Measurements from ENCODE around the gene DLD.
"Not testable (repeated sequence)": the region's sequence is repeated elsewhere in the genome, so short reads cannot be mapped to it uniquely, and the experiment has no call there.

Gene DLD

DNA sequence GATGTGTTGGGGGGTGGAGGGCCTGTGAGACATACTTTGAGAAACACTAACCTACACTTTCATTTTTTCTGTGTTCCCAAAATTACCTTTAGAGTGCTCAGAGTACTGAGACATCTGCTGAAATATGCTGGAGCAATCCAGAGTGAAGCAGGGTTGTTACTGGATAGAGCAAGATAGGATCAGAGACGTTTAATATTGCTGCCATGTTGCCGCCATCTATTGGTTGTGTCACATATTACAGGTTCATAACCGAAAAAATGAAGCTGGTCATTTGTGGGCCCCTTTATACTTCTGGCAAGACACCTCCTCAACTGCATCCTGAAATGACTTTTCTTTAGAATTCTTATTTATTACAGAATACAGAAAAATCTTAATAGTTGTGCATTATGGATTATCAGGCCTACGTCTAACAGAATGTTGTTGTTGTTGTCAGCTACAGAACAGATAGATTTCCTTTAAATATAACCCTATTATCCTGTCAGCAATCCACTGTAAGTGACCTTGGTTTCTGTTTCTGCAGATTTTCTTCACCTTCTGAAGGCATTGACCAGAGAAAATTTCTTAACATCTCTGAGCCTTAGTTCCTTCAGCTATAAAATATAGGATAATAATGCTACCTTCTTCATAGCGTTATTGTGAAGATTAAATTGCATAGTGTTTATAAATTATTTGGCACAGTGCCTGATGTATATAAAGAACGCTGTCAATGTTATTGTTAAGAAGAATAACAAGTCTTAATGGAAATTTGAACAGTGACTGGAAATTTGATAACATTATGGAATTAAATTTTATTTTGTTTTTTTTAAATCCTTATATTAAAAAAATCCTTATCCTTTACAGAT, 16.2 kb upstream of the DLD start:
- peak; percentile 73 for DNase-seq

DNA sequence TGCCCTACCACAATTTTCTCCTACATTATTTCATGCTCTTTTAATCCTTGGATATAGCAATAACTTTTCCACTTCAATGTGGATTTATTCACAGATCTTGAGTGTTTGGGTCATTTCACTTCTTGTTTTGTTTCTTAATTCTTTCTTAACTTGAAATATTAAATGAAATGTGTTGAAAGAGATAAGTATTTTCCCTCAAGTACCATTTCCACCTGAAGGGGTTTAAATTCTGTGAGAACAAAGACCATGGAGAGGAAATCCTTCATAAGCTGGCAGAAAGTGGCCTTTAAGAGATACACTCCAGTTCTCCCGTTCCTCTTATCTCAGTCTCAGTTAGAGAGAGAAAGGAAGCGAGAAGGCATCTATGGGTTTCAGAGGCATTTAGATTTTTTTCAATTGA, 14.1 kb upstream of the DLD start:
- no peak for DNase-seq

DNA sequence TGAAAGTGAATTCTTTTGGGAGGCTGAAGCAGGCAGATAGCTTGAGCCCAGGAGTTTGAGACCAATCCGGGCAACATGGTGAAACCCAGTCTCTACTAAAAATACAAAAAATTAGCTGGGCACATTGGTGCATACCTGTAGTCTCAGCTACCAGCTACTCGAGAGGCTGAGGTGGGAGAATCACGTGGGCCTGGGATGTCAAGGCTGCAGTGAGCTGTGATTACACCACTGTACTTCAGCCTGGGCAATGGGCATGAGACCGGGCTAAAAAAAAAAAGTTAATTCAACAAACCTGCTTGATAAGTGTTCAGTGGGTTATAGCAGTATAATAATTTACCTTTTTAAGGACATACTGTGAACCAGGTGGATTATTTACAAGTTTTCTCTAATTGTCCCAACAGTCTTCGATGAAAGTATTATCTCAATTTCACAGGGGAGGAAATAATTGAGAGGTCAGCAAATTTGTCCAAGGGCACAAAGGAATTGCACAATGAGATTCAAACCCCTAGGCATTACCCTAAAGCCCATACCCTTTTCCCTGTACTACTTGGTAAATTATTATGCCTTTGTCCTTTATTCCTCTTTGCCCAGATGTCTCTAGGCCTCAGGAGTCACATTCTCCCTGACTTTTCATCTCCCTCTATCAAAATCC, 13.1 kb upstream of the DLD start:
- DNase-seq: no peak

DNA sequence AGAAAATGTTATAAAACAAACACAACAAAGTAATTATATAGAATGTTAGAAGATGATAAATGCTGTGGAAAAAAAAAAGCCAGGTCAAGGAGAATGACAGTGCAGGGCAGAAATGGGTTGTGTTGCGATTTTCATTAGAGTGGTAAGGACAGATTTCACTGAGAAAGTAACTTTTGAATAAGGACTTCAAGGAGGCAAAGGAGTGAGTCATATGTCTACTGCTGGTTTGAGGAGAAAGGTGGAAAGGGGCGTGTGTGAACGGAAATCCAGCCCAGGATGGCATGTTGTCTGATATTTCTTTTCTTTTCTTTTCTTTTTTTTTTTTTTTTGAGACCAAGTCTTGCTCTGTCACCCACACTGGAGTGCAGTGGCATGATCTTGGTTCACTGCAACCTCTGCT, 12.3 kb upstream of the DLD start:
- DNase-seq: no peak

DNA sequence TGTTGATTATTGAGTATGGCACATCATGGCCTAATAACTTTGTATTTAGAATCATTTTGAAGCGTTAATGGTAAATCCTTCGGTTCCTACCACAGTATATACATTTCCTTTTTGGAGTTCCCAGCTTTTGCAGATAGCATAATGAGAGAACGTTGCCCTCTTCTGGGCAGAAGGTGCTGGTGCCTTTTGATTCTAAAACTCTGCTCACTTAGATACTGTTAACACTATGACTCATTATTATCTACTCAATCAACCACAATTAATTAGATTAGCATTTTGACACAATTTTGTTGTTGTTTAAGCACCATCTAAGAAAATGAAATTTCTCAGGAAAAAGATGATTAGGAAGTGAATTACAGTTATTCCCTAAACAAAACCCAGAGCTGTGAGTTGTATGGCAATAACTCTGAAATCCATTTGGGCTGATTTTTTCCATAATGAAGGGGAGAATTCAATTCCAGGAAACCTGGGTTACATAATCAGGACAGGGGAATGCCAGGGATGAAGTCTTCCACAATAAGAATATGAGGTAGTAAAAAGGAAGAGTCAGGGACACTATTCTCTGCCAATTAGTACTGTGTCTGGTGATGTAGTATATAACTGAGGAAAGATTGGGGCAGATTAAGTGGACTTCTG, 11.5 kb upstream of the DLD start:
- peak; percentile 78 for DNase-seq

DNA sequence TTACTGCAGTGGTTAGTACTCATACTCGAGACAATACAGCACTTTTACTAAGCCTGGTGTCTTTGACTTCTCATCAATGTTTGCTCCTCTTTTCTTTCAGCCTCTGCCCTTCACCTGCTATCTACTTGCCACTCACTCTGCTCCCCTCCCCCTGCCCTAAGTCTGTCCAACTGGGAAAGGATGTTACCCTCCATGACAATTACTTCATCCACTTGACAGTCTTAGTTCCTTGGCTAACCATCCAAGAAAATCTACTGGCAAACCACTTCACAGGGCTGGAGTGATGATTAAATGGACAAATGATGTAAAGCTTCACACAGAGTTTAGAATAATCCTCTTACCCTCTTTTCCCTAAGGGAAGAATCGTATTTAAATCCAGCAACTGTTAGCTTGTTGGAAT, 8.2 kb upstream of the DLD start:
- DNase-seq: no peak

DNA sequence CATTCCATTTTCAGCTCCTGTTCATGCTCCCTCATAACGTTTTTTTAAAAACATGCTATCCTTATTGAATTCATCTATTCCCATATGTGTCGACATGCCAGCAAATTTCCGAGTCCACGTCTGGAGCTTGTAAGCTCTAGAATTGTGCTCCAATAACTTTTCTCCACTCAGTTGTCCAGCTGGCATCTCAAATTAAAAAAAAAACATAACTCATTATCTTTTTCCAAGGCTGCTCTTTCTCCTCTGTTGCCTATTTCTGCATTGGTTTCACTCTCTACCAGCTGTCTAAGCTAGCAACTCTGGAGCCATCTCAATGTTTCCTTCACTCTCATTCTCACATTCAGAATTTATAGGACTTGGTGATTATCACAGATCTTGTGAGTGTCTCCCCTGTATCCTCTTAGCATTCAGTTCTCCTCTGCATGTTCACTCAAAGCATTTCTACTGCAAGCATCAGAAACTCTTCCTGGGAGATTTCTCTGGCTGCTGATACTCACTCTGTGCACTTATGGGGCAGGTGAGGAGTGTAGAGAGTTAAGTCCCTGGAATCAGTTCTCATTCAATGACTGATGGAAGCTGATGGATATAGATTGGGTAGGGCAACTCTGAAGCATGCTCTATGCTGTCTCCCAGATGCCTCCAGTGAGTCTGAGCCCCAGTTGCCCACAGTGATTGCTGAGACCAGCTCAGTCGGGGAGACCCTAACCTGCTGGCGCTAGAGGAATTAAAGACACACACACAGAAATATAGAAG, 6.7 kb upstream of the DLD start:
- DNase-seq: no peak

DNA sequence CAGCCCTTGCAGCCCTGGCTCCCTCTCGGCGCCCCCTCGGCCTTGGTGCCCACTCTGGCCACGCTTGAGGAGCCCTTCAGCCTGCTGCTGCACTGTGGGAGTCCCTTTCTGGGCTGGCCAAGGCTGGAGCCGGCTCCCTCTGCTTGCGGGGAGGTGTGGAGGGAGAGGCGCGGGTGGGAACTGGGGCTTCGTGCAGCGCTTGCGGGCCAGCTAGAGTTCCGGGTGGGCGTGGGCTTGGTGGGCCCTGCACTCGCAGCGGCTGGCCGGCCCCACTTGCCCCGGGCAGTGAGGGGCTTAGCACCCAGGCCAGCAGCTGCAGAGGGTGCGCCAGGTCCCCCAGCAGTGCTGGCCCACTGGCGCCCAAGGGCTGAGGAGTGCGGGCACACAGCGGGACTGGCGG, 3.2 kb upstream of the DLD start:
- DNase-seq: not testable (repeated sequence)

DNA sequence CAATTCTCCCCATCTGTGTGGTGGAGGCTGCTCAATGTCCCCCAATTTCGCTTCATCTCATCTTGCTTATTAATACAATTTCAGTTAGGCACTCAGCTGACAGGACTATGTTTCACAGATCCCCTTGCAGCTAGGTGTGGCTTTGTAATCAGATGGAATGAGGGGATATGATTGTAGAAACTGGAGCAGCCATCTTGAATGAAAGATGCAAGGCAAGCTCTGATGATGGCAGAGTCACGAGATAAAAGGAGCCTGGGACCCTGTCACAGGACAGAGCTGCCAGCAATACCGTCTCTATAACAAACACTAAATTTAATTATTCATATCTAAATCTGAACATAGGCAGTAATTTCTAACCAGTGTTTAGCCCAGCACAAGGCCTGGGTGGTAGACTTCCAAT, 991 bp upstream of the DLD start:
- DNase-seq: no peak

DNA sequence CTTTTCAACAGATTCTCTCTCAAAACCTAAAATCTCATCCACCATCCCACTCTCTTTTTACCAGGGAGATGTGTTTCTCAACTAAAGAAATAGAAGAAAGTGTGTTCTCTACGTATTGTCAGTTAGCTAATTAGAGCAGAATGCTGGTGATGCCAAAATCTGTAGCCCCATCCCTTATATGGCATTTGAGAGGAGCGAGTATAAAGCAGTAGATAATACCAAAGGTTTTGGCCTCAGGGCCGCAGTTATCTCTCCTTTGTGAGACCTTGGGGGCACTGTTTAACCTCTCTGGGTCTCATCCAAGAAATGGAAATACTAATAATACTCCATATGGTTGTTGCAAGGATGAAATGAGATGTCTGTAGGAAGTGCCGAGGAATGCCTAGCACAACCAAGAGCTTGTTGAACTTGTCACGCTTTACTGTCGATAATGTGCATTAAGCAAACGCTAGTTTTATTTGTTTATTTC, 456 bp upstream of the DLD start:
- no peak for DNase-seq

DNA sequence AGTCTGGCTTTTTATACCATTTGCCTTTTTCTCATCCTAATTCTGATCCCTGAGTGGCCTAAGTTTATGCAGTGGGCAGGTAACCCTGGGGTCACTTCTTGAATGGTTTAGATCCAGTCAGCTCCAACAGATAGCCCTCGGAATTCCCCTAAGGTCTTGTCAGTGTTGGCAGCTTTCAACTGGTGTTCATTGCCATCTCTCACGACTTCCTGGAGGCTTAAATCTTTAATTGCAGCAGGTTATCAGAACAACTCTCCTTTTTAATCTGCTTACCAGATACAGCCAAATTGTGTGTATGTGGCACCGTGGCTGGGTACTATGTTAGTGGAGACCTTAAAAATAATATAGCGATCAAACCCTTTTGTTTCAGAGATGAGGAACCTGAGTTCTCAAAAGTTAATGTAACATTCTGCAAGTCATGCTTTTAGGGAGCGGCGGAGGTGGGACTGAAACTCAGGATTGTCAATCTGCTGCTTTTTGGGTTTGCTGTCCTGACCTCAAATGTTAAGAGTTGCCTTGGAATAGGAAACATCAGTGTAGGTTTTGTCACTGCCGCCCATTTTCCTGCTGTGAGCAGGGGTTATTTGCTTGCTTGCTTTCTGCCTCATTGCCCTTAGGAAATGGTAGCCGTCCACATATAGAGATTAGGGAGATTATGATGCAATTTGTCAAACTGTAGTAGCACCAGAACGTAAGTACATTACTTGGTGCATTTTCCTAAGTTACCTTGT, 818 bp downstream of the DLD start:
- no peak for DNase-seq

DNA sequence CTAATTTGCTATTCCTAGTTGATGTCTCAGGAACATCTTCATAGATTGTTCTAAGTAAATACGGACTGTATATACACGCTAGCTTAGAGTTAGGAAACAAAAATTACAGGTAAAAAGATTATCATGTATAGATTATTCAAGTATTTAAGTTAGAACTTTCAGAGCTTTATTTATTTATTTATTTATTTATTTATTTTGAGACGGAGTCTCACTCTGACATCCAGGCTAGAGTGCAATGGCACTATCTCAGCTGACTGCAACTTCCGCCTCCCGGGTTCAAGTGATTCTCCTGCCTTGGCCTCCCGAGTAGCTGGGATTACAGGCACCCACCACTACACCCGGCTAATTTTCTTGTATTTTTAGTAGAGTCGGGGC, 1.4 kb downstream of the DLD start:
- not testable (repeated sequence) for DNase-seq

DNA sequence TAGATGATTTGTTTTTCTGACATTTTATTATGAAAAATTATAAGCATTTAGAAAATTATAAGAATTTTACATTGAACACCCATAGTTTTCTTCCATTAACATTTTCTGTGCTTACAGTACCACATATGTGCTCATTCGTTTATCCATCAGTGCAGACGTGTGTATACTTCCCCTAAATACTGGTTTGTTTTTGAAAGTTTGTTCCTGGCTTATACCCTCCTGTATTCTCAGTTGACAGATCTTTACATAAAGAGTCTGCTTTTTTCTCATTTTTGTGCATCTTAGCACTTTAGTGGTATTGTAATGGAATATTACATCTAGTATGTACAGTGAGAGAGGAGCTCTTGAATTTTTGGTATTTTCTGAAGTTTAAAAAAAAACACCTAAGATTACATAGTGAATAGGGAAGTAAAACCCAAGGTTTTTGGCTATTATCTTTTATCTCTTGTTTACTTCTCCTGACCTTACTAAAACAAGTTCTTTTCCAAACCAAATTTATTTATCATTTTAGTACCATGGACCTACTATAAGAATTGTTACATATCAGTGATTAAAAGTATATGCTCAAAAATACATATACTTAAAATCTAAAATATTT, 8.1 kb downstream of the DLD start:
- no peak for DNase-seq

DNA sequence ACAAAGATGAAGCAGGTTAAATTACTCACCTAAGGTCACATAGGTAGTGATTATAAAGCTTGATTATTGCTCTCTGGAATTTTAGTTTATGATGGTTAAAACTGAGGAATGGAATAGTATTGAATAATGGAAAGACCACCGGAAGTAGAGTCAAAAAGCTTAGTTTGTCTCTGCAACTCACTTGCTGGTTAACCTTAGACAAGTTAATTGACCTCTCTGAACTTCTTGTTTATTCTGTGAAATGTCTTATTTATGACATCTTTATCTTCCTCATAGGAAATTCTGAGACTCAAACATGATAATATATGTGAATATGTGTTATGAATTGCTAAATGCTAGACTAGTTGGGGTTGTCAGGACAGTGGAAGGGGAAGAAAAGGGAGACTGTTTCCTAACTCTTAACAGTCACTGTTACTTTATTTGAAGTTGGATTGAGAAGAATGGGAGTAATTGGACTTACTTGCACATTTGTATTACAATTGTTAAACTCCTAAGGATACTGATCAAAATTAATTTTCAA, 9.6 kb downstream of the DLD start:
- no peak for DNase-seq

DNA sequence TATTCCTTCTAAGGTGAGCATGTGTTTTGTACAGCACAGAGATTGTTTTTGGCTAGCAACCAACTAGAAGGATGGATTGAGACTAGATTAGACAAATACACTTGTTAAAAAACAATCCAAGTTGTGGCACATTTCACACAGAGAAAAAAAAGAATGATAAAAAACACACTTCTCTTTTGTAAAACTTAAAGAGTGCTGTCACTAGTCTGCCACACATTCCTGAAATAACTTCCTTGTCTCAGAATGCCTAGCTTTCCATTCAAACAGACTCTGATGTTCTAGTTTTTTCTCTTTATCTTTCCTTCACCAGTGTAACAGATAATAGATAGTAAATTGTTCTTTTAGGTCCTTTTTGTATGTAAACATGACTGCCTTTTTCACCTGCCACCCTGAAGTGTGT, 11.4 kb downstream of the DLD start:
- DNase-seq: no peak

DNA sequence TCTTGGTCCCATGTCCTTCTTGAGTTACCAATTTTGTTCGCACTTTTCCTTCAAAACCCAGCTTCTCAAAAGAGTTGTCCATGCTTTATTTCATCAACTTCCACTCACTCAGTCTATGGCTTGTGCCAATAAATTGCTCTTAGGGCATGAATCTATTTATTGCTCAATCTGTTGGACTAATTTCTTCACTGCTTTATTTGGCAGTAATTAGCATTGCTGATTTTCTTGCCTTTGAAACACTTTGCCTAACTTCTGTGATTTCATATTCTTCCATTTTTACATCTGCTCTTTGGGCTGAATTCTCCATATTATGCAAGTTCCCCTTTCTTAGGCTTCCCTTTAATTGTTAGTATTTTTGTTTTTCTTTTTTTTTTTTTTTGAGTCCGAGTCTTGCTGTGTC, 16.8 kb downstream of the DLD start:
- no peak for DNase-seq

DNA sequence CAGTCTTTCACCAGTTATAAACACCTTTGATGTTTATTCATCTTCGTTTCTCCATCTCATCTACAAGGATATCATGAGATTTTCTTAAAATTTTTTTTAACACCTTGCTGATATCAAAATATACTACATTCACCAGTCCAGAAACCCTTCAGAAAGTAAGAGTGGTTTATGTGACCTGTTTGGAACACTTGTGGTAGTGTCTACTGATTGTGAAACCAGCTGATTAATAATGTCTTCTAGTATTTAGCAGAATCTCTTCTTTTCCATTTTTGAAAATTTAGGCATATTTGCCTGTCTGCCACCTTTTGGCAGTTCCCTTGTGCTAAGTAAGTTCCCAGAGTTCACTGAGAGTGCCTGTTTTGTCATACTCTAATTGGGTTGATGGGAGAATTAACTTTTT, 18.5 kb downstream of the DLD start:
- no peak for DNase-seq

DNA sequence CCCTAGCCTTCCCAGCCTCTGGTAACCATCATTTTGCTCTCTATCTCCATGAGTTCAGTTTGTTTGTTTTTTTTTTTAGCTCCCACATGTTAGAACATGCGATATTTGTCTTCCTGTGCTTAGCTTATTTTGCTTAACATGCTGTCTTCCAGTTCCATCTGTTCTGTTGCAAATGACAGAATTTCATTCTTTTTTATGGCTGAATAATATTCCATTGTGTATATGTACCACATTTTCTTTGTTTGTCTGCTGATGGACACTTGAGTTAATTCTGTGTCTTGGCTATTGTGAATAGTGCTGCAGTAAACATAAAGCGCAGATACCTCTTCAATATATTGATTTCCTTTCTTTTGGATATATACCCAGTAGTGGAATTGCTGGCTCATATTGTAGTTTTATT, 21.0 kb downstream of the DLD start:
- DNase-seq: no peak

DNA sequence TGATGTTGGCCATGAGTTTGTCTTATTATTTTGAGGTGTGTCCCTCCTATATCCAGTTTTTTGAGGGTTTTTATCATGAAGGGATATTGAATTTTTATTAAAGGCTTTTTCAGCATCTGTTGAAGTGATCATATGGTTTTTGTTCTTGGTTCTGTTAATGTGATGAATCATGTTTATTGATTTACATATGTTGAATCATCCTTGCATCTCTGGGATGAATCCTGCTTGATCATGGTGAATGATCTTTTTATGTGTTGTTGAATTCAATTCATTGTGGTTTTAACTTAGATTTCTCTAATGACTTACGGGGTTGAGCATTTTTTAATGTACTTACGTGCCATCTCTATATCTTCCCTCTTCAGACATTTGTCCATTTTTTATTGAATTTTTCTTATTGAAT, 22.9 kb downstream of the DLD start:
- no peak for DNase-seq

DNA sequence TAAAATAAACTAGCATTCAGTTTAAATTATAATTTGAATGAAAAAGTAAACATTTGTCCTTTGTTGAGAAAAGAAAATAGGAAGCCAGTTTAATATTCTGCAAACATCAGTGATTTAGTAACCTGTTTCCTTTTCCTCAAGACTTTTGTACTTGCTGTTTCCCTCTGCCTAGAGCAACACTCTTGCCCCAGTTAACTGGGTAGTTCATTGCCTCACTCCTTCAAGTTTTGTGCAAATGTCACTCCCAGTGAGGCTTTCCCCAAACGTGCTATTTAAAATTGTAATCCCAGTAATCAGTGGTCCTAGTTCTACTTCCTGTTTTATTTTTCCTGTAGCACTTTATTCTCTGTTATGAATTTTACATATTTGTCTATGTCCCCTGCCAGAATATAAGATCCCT, 23.8 kb downstream of the DLD start:
- no peak for DNase-seq

DNA sequence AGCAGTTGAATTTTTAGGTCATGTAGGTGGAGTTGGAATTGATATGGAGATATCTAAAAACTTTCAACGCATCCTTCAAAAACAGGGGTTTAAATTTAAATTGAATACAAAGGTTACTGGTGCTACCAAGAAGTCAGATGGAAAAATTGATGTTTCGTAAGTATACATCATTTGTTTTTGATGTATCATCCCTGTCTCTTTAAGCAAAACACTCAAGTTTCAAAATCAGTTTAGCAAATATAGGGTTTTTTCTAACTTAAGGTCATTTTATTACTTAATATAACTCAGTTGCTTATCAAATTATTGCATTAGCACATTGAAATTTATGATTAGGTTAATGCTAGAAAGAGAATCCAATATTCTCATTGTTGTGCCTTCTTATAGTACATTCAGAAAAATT, 24.6 kb downstream of the DLD start:
- DNase-seq: no peak

Data from NCI-H1092 treated with DMSO at 0.1 percent for 48 hours (cell line).